PC-3 (cell line): ENCODE results near the gene LRPAP1. TPM values are rescaled to one million over a fixed set of nuclear protein-coding genes. Genes with fewer than 3 reads are reported as not detected.

Experiments used
- ATAC-seq: fragments of 200-7000 bp; cut with Tn5 transposase; 2 replicates; pipeline ENCODE4 v1.9.1; 2020; ENCODE audit warnings: mild to moderate bottlenecking, moderate library complexity
- BruUV-seq: library from RNA; stranded (reverse); fragments of 400-500 nt; replicated peaks from 2 replicates; lab custom pipeline; 2021; lab: Mats Ljungman, UMichigan
- CTCF ChIA-PET: fragments of 300-600 bp; sonication (Branson Sonifier 250); formaldehyde crosslinking; loops from one replicate; lab custom pipeline; 2022; ENCODE audit warnings: antibody characterized with exemption; lab: Charles Lee
- POLR2A ChIA-PET: fragments of 300-600 bp; sonication (Branson Sonifier 250); formaldehyde crosslinking; loops from one replicate; lab custom pipeline; 2022; ENCODE audit warnings: antibody characterized with exemption; ENCODE audit not compliant: unreplicated experiment; lab: Charles Lee
- DNase-seq: peaks from one replicate; pipeline ENCODE4 v3.0.0-alpha.2; 2015
- H2AFZ ChIP-seq: fragments of 300-600 bp; sonication (generic); 2 replicates; pipeline ENCODE4 v1.6.0; 2016; ENCODE audit warnings: antibody characterized with exemption, low read length
- H3F3A ChIP-seq: fragments of 300-600 bp; sonication (generic); one replicate; pipeline ENCODE4 v1.6.0; 2017; ENCODE audit warnings: antibody characterized with exemption, low read length, control low read depth, mild to moderate bottlenecking; ENCODE audit not compliant: unreplicated experiment
- H3K27ac ChIP-seq: fragments of 300-600 bp; sonication (generic); 2 replicates; pipeline ENCODE4 v1.5.1; 2016; ENCODE audit warnings: mild to moderate bottlenecking, low read length
- H3K27me3 ChIP-seq: fragments of 300-600 bp; sonication (generic); 2 replicates; pipeline ENCODE4 v1.6.1; 2016; ENCODE audit warnings: low read length, mixed read lengths
- H3K36me3 ChIP-seq: fragments of 300-600 bp; sonication (generic); 2 replicates; pipeline ENCODE4 v1.6.1; 2016; ENCODE audit warnings: low read depth, mixed run types, low read length, mixed read lengths
- H3K4me1 ChIP-seq: fragments of 300-600 bp; sonication (generic); 2 replicates; pipeline ENCODE4 v1.5.1; 2016; ENCODE audit warnings: low read length; ENCODE audit not compliant: insufficient read depth
- H3K4me2 ChIP-seq: fragments of 300-600 bp; sonication (generic); 2 replicates; pipeline ENCODE4 v1.6.0; 2016; ENCODE audit warnings: low read length
- H3K4me3 ChIP-seq: fragments of 300-600 bp; sonication (generic); 2 replicates; pipeline ENCODE4 v1.5.1; 2016; ENCODE audit warnings: mild to moderate bottlenecking, low read length, mixed read lengths
- H3K79me2 ChIP-seq: fragments of 300-600 bp; sonication (generic); 2 replicates; pipeline ENCODE4 v1.6.1; 2017; ENCODE audit warnings: low read length, mixed read lengths
- H3K9ac ChIP-seq: fragments of 300-600 bp; sonication (generic); 2 replicates; pipeline ENCODE4 v1.6.0; 2016; ENCODE audit warnings: mild to moderate bottlenecking, low read length
- H3K9me2 ChIP-seq: fragments of 300-600 bp; sonication (generic); replicated peaks from 2 replicates; pipeline ENCODE4 v1.6.1; 2016; ENCODE audit warnings: mixed run types, low read length, mixed read lengths
- H3K9me3 ChIP-seq: fragments of 300-600 bp; sonication (generic); 2 replicates; pipeline ENCODE4 v1.6.1; 2016; ENCODE audit warnings: low read length, mixed read lengths
- H4K20me1 ChIP-seq: fragments of 300-600 bp; sonication (generic); 2 replicates; pipeline ENCODE4 v1.6.1; 2016; ENCODE audit warnings: low read length, mixed read lengths
- EZH2 ChIP-seq: fragments of 300-600 bp; sonication (generic); IDR thresholded peaks from one replicate; pipeline ENCODE4 v1.6.1; 2017; ENCODE audit warnings: antibody characterized with exemption, mild to moderate bottlenecking, low read length; ENCODE audit not compliant: unreplicated experiment
- EZH2phosphoT487 ChIP-seq: fragments of 300-600 bp; sonication (generic); IDR thresholded peaks from 2 replicates; pipeline ENCODE4 v1.6.1; 2018; ENCODE audit warnings: mild to moderate bottlenecking, antibody characterized with exemption, low read length, borderline replicate concordance
- intact Hi-C: fragments of 100-400 bp; cut with micrococcal nuclease; formaldehyde crosslinking; loops from 2 replicates; pipeline ENCODE4 v1.9.0; 2023
- total RNA-seq: library from RNA; depleted of rRNA; stranded (reverse); fragments of >200 nt; gene quantifications from 2 replicates; pipeline ENCODE4 v1.2.3, GENCODE V29; 2014
- TF ChIP-seq, protein P1 (sequence below): fragments of 300-600 bp; sonication (generic); conservative IDR thresholded peaks from 2 replicates; pipeline ENCODE4 v1.5.1; 2017; ENCODE audit warnings: antibody characterized with exemption, low read depth, mild to moderate bottlenecking, low read length

Gene LRPAP1
- total RNA-seq, 1 experiment from 2014 or later: 133 TPM

- Histone ChIP-seq H3K27ac (no peak overlapping the region), H3K4me2 (no peak overlapping the region), H2AFZ (no peak overlapping the region), H3K9ac (no peak overlapping the region), H3K9me2 (no peaks in the 10 kb centered on the region), H4K20me1 (no peaks in the 10 kb centered on the region), H3K36me3 (no peaks in the 10 kb centered on the region), H3F3A (no peaks in the 10 kb centered on the region), H3K9me3 (no peaks in the 10 kb centered on the region), H3K4me1 (peaks cover 18% of the 10 kb centered on the region), H3K79me2 (no peaks in the 10 kb centered on the region), H3K4me3 (no peak overlapping the region), H3K27me3 (no peaks in the 10 kb centered on the region)
- BruUV-seq: no TSS peak
- DNase-seq: no peak
- CTCF ChIA-PET: no interaction called here
- TF ChIP-seq, protein P1, sequence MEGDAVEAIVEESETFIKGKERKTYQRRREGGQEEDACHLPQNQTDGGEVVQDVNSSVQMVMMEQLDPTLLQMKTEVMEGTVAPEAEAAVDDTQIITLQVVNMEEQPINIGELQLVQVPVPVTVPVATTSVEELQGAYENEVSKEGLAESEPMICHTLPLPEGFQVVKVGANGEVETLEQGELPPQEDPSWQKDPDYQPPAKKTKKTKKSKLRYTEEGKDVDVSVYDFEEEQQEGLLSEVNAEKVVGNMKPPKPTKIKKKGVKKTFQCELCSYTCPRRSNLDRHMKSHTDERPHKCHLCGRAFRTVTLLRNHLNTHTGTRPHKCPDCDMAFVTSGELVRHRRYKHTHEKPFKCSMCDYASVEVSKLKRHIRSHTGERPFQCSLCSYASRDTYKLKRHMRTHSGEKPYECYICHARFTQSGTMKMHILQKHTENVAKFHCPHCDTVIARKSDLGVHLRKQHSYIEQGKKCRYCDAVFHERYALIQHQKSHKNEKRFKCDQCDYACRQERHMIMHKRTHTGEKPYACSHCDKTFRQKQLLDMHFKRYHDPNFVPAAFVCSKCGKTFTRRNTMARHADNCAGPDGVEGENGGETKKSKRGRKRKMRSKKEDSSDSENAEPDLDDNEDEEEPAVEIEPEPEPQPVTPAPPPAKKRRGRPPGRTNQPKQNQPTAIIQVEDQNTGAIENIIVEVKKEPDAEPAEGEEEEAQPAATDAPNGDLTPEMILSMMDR: no peak
- no peak for TF ChIP-seq EZH2
- no peak for TF ChIP-seq EZH2phosphoT487
- POLR2A ChIA-PET: no interaction called here
- ATAC-seq: no peak
- intact Hi-C loops: no loop called here
These were observed 43.4 kb downstream of the LRPAP1 start for GRCh38 chr4:3488820-3489219.

- Histone ChIP-seq H3K4me1 (peaks cover 23% of the 10 kb centered on the region), H3K9ac (no peak overlapping the region), H4K20me1 (no peaks in the 10 kb centered on the region), H3K4me3 (no peak overlapping the region), H3K27ac (no peak overlapping the region), H2AFZ (no peak overlapping the region), H3F3A (no peaks in the 10 kb centered on the region), H3K27me3 (no peaks in the 10 kb centered on the region), H3K4me2 (no peak overlapping the region), H3K36me3 (no peaks in the 10 kb centered on the region), H3K9me2 (no peaks in the 10 kb centered on the region), H3K9me3 (no peaks in the 10 kb centered on the region), H3K79me2 (no peaks in the 10 kb centered on the region)
- DNase-seq (no peak), ATAC-seq (no peak)
- BruUV-seq: no TSS peak
- ChIA-PET CTCF (no interaction called here), POLR2A (no interaction called here)
- intact Hi-C loops: no loop called here
- TF ChIP-seq, protein P1: no peak
- TF ChIP-seq EZH2phosphoT487 (no peak), EZH2 (no peak)
These were observed 44.4 kb downstream of the LRPAP1 start for GRCh38 chr4:3487861-3488260.

- Histone ChIP-seq H3K9me2 (no peaks in the 10 kb centered on the region), H3K27ac (no peak overlapping the region), H3K27me3 (no peaks in the 10 kb centered on the region), H4K20me1 (no peaks in the 10 kb centered on the region), H3K79me2 (no peaks in the 10 kb centered on the region), H3K9me3 (no peaks in the 10 kb centered on the region), H3K4me2 (no peak overlapping the region), H3K4me1 (peaks cover 23% of the 10 kb centered on the region), H3F3A (no peaks in the 10 kb centered on the region), H3K36me3 (no peaks in the 10 kb centered on the region), H2AFZ (no peak overlapping the region), H3K4me3 (no peak overlapping the region), H3K9ac (no peak overlapping the region)
- TF ChIP-seq EZH2phosphoT487 (no peak), EZH2 (no peak)
- TF ChIP-seq, protein P1: no peak
- POLR2A ChIA-PET: no interaction called here
- CTCF ChIA-PET: no interaction called here
- no TSS peak for BruUV-seq
- ATAC-seq (no peak), DNase-seq (no peak)
- intact Hi-C loops: no loop called here
These were observed 45.4 kb downstream of the LRPAP1 start for GRCh38 chr4:3486541-3487540.
